HG03521 (cell line): Measurements from ENCODE around the gene TMPRSS6.

Experiments
- ATAC-seq: cut with Tn5 transposase; IDR thresholded peaks from one replicate; pipeline ENCODE4 v1.9.1; 2021; ENCODE audit warnings: mild to moderate bottlenecking, moderate library complexity; ENCODE audit not compliant: unreplicated experiment

Gene TMPRSS6

GRCh38 chr22:37054056-37054395, 55.5 kb downstream of the TMPRSS6 start:
- ATAC-seq = no peak

- ATAC-seq = no peak
These were observed 56.0 kb downstream of the TMPRSS6 start for GRCh38 chr22:37053310-37054055.

DNA sequence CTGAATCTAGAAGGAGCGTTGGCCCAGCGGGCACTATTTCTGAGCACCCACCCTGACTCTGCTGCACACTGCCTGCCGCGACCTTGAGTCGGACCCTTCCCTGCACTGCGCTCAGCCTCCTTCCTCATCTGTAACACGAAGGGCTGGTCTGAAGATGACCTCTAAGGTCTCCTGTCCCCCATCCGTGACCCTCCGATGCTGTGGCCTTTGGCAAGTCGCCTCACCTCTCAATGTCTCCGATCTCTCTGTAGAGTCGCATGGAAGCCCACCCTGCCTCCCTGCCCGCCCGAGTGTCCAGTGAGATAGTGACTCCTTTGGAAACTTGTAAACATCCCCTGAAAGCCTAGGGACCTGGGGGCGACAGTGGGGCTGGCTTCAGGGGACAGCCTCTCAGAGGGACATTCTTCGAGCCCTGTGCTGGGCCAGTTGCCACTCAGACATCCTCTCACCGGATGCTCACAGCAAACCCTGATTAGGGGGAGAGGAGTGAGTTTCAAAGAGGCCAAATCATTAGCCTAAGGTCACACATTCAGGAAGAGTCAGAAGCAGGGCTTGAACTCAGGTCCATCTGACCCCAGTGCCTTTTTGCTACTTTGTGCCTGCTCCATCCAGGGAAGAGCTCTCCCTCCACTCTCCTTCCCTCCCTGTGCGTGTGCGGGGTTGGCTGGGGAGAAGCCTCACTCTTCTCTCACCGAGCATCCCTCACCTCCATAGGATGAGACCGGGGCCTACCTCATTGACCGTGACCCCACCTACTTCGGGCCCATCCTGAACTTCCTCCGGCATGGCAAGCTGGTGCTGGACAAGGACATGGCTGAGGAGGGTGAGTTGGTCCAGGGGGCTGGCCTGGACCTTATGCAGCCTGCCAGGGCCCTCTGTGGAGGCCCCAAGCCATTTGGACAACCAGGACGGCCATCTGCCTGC, 56.9 kb downstream of the TMPRSS6 start:
- ATAC-seq = no peak

DNA sequence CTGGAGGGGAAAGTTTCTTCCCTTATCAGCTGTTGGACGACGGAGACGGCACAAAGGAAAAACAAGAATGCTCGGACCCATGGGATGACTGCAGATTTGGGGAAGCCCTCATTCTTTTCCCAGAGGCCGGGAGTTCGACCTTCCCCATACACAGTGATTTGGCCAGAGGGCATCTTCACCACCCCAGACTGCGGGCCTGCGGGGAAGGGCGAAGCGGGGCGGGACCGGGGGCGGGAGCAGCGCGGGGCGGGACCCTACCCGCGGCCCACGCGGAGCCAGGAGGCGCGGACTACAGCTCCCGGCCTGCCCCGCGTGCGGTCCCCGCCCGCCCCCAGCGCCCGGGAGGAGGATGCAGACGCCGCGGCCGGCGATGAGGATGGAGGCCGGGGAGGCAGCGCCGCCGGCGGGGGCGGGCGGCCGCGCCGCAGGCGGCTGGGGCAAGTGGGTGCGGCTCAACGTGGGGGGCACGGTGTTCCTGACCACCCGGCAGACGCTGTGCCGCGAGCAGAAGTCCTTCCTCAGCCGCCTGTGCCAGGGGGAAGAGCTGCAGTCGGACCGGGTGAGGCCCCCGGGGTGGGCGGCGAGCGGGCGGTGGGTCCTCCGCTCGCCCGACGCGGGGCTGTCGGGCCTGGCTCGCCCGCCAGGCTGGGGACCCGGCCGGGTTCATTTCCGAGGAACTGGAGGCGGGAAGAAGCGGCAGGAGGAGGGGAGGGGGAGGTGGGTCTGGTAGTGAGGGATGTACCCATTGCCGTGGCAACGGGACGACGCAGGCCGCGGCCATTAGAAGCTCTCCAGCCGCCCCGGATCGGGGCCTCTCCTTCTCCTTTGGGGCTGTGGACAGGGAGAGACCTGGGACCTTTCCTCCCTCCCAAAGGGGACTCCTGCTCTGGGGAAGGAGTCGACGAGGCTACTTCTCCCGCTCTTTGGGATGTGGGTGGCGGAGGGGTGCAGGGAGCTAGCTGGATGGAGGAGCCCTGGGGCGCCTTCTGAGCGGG, 57.8 kb downstream of the TMPRSS6 start, which contains the start of gene KCTD17:
KCTD17 (plus strand) TSS at position 352 of the 995 bp plus-strand sequence; CDS start at position 371, 19 bp downstream.
- peak; percentile 82 for ATAC-seq

GRCh38 chr22:37050913-37051312, 58.6 kb downstream of the TMPRSS6 start:
- no peak for ATAC-seq

GRCh38 chr22:37049224-37049623, 60.3 kb downstream of the TMPRSS6 start:
- ATAC-seq = no peak

GRCh38 chr22:37048133-37048532, 61.4 kb downstream of the TMPRSS6 start:
- no peak for ATAC-seq

DNA sequence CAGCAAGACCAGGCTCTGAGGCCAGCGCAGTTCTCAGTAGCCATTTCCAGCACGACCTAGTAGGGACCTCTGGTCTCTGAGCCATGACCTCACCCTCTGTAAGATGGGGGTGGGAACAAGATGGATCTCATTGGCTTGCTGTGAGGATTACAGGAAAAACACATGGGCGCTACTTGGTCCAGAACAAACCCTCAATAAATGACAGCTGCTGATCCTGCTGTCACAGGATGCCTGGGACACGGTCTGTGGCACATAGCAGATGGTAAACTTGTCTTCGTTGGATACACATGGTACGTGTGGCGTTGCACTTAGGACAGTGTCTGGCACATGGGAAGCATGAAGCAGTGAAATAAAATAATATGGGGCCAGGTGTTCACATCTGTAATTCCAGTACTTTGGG, 62.5 kb downstream of the TMPRSS6 start:
- no peak for ATAC-seq

- ATAC-seq = no peak
These were observed 62.9 kb downstream of the TMPRSS6 start for GRCh38 chr22:37046589-37046988.

- ATAC-seq = no peak
These were observed 63.6 kb downstream of the TMPRSS6 start for GRCh38 chr22:37045958-37046357.

- no peak for ATAC-seq
These were observed 64.6 kb downstream of the TMPRSS6 start for GRCh38 chr22:37044634-37045625.

DNA sequence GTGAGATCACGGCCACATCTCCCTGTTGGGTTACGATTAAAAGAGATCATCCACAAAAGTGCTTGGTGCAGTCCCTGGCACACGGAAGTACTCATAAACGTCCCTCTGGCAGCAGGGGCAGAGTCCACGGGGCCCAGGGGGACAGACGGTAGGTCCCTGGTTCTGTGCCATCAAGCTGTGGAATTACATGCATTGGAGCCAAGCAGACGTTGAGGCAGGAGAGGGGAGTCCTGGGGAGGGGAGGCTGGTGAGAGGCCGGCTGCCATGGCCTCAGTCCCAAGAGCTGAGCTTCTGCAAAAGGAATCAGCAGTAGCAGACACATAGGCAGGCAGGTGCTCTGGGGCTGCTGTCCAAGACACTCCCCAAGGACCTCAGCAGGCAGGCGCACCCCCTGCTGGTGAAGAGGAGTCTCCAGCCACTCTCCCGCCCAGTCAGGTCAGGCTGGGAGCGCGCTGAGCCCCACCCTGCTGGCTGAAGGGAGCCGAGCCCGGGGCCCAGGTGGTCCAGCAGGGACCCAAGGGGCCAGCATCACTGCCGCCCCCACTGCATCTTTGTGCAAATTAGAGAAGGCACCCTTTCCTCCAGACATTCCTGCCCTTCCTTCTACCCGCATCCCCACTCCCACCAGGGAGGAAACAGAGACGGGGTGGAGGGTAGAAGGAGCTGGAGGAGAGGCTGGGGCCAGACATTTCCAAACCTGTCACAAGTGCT, 65.5 kb downstream of the TMPRSS6 start:
- ATAC-seq = no peak

DNA sequence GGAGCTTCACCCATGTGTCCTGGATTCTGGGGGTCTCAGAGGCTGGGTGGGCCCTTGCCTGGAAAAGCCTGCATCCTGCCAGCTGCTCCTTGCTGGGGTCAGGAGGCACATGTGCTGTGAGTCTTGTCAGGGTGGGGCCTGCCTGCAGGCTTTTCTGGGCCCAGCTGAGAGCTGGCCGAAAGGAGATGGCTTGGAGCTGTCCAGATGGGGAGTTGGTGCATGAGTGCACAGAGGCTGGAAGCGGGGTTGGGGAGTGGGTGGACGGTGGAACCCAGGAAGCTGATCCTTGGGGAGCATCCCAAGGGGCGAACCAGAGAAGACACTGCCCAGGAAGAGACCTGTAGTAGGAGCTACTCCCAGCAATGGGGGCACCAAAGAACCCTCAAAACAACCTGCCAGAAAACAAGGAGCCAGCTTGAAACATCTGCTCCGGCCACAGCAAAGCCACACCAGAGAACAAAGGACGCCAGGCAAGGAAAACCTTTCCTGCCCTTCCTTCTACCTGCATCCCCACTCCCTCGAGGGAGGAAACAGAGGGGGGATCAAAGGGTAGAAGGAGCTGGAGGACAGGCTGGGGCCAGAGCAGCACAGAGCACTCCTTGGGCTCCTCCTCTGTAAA, 66.2 kb downstream of the TMPRSS6 start:
- ATAC-seq = no peak

GRCh38 chr22:37039466-37039865, 70.0 kb downstream of the TMPRSS6 start:
- ATAC-seq = no peak

GRCh38 chr22:37037669-37038068, 71.8 kb downstream of the TMPRSS6 start:
- no peak for ATAC-seq

DNA sequence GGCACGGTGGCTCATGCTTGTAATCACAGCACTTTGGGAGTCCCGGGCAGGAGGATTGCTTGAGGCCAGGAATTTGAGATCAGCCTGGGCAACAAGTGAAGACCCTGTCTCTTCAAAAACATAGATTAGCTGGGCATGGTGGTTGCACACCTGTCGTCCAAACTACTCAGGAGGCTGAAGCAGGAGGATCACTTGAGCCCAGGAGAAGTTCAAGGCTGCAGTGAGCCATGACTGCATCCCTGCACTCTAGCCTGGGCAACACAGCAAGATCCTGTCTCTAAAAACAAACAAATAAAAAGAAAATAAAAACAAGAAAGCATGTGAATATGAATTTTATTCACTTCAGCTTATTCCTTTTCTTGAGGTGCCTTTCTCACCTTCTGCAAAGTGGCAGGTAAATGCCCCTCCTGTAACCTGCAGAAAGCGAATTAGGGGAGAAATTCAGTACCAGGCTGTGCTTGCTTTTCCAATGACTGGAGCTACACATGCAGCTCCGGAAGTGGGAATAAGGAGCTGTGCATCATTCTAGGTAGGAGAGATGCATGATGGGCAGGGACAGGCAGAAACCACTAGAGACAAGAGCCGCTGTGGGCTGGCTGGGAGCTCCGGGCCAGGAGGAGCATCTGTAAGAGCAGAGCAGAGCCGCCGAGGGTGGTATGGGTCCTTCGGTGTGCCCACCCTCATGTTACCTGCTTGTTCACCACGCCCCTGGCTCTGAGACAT, 72.7 kb downstream of the TMPRSS6 start:
- no peak for ATAC-seq

DNA sequence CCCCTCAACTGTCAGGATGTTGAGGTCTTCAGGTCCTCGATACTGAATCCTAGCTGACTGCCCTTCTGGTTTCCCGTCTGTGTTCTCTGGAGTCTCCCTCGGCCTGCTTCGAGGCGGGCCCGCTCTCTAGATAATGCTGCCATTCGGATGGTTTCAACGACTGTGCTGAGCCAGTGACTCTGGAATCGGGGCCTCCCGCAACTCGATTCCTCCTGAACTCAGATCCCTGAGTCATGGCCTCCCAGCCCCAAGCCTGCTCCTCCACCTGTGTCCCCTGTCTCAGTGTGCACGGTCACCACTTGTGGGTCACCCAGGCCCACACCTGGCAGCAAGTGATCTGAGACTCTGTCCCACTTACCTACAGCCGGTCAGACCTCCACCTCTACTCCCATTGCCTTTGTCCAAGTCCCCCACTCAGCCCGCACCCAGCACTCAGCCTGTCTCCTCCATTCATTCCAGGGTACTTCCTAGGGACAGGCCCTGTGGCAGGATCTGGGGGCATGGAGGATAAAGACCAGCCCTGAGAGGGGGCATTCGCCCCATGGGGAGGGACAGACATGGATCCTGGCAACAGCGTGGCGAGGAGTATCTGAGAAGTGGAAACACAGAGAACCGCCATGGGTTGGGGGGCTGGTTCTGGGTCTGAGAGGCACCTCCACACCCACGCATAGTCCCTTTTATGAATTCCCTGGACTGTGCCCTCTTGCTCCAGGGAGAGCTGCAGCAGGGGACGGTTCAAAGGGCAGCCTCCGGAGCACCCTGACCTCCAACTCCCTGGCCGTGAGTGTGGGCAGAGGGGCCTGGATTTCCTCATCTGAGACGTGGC, 75.7 kb downstream of the TMPRSS6 start:
- ATAC-seq = no peak
